HepG2 (cell line): ENCODE results near the gene KIAA0319L. TPM values are rescaled to one million over a fixed set of nuclear protein-coding genes. Genes with fewer than 3 reads are reported as not detected.

Source experiments
- ATAC-seq: fragments of 200-7000 bp; cut with Tn5 transposase; 3 replicates; pipeline ENCODE4 v1.9.1; 2020; ENCODE audit warnings: mild to moderate bottlenecking, moderate library complexity
- BruUV-seq: library from RNA; stranded (reverse); fragments of 400-500 nt; replicated peaks from 2 replicates; lab custom pipeline; 2021; lab: Mats Ljungman, UMichigan
- CTCF ChIA-PET: fragments of 300-600 bp; formaldehyde crosslinking; extraction: SDS; loops from one replicate; lab custom pipeline; 2021; ENCODE audit warnings: low total read pairs, inconsistent platforms, low intra/inter-chr PET ratio; lab: Yijun Ruan, JAX
- POLR2A ChIA-PET: fragments of 350-600 bp; sonication (Branson Sonifier 250); formaldehyde crosslinking; loops from one replicate; lab custom pipeline; 2020; ENCODE audit warnings: antibody characterized with exemption, inconsistent platforms; lab: Yijun Ruan, JAX
- DNase-seq: peaks from one replicate; pipeline ENCODE4 v3.0.0-alpha.2; 2015; ENCODE audit warnings: low spot score
- FAIRE-seq: peaks from 3 replicates; lab custom pipeline; 2011; peaks lifted over from hg19 to GRCh38; lab: Jason Lieb, UNC
- H2AFZ ChIP-seq: one replicate; pipeline ENCODE4 v1.6.1; 2011; ENCODE audit warnings: low read length, inconsistent platforms
- H3K27ac ChIP-seq: fragments of 300-600 bp; 3 replicates; pipeline ENCODE4 v1.8.0; 2011; ENCODE audit warnings: mixed run types, mild to moderate bottlenecking, mixed read lengths, low read length, inconsistent platforms; ENCODE audit not compliant: insufficient read depth; ENCODE audit errors: extremely low read length
- H3K27me3 ChIP-seq, 2 experiments: fragments of 200-600 bp in 1 of 2; 2 replicates in 1 of 2; 3 replicates in 1 of 2; pipeline versions ENCODE4 v1.6.0 to v1.8.0; 2011; ENCODE audit warnings: low read length in 2 of 2, mild to moderate bottlenecking in 2 of 2, moderate library complexity in 2 of 2, inconsistent platforms in 1 of 2; ENCODE audit not compliant: insufficient read depth in 2 of 2, control insufficient read depth in 1 of 2
- H3K36me3 ChIP-seq, 2 experiments: fragments of 200-600 bp in 1 of 2; replicated peaks in 1 of 2; 2 replicates in 1 of 2; 3 replicates in 1 of 2; pipeline versions ENCODE4 v1.5.1 to v1.8.0; 2011; ENCODE audit warnings: low read length in 2 of 2, inconsistent platforms in 1 of 2; ENCODE audit not compliant: insufficient read depth in 2 of 2, control insufficient read depth in 1 of 2
- H3K4me1 ChIP-seq: 2 replicates; pipeline ENCODE4 v1.5.1; 2012; ENCODE audit warnings: low read length, inconsistent platforms; ENCODE audit not compliant: insufficient read depth
- H3K4me2 ChIP-seq: 2 replicates; pipeline ENCODE4 v1.6.0; 2011; ENCODE audit warnings: low read depth, low read length, inconsistent platforms
- H3K4me3 ChIP-seq, 3 experiments: fragments of 200-600 bp in 1 of 3; sonication (generic), shearing (Covaris generic) in 1 of 3; replicated peaks in 1 of 3; 2 replicates each; pipeline ENCODE4 v1.5.1; 2011 to 2016; ENCODE audit warnings: low read length in 3 of 3, inconsistent platforms in 2 of 3, low read depth in 2 of 3, mild to moderate bottlenecking in 2 of 3, control low read depth in 1 of 3, mixed read lengths in 1 of 3; ENCODE audit not compliant: insufficient read depth in 1 of 3
- H3K79me2 ChIP-seq: one replicate; pipeline ENCODE4 v1.6.1; 2011; ENCODE audit warnings: low read length, inconsistent platforms; ENCODE audit not compliant: insufficient read depth
- H3K9ac ChIP-seq: 2 replicates; pipeline ENCODE4 v1.6.0; 2011; ENCODE audit warnings: mild to moderate bottlenecking, low read depth, low read length, inconsistent platforms; ENCODE audit not compliant: insufficient read depth
- H3K9me3 ChIP-seq: 2 replicates; pipeline ENCODE4 v1.5.1; 2012; ENCODE audit warnings: mild to moderate bottlenecking, low read length
- H4K20me1 ChIP-seq: 2 replicates; pipeline ENCODE4 v1.6.0; 2011; ENCODE audit warnings: inconsistent platforms, mild to moderate bottlenecking, low read length, moderate library complexity; ENCODE audit not compliant: insufficient read depth
- AGO1 ChIP-seq: fragments of 200-400 bp; formaldehyde crosslinking; IDR thresholded peaks from 2 replicates; pipeline ENCODE4 v1.6.1; 2017; ENCODE audit warnings: mild to moderate bottlenecking, low read depth, low read length, moderate library complexity; ENCODE audit not compliant: poor library complexity, severe bottlenecking
- JARID2 ChIP-seq: sonication (generic); formaldehyde crosslinking; IDR thresholded peaks from 2 replicates; pipeline ENCODE4 v1.8.1; 2023; ENCODE audit warnings: missing genetic modification reagents, inconsistent platforms; ENCODE audit not compliant: insufficient replicate concordance
- PRPF4 ChIP-seq: fragments of 200-400 bp; formaldehyde crosslinking; IDR thresholded peaks from 2 replicates; pipeline ENCODE4 v1.6.1; 2016; ENCODE audit warnings: low read length, low read depth; ENCODE audit not compliant: poor library complexity, severe bottlenecking
- RFX3 ChIP-seq: IDR thresholded peaks from 2 replicates; pipeline ENCODE4 v1.6.1; 2016; ENCODE audit warnings: missing biosample characterization, missing genetic modification reagents
- RXRB ChIP-seq: IDR thresholded peaks from 2 replicates; pipeline ENCODE4 v1.6.1; 2016; ENCODE audit warnings: borderline replicate concordance, missing genetic modification reagents, missing compliant biosample characterization
- SMYD3 ChIP-seq: sonication (generic); formaldehyde crosslinking; IDR thresholded peaks from 2 replicates; pipeline ENCODE4 v1.8.1; 2023; ENCODE audit warnings: mild to moderate bottlenecking, missing genetic modification reagents
- TCF12 ChIP-seq, 2 experiments: fragments of 450-650 bp in 1 of 2; sonication (generic) in 1 of 2; formaldehyde crosslinking in 1 of 2; IDR thresholded peaks; 2 replicates each; pipeline versions ENCODE4 v1.6.1 to v1.8.0; 2017 to 2022; ENCODE audit warnings: antibody characterized with exemption in 1 of 2, mild to moderate bottlenecking in 1 of 2, missing genetic modification reagents in 1 of 2, moderate library complexity in 1 of 2
- ZNF468 ChIP-seq: sonication (generic); formaldehyde crosslinking; IDR thresholded peaks from 2 replicates; pipeline ENCODE4 v1.8.0; 2022; ENCODE audit warnings: mild to moderate bottlenecking, moderate library complexity, missing genetic modification reagents
- ZNF577 ChIP-seq: sonication (generic); formaldehyde crosslinking; IDR thresholded peaks from 2 replicates; pipeline ENCODE4 v1.4.0; 2020; ENCODE audit warnings: mild to moderate bottlenecking, low read depth, missing genetic modification reagents, borderline replicate concordance
- WGBS: methylation state at CpG from one replicate; pipeline ENCODE4 v1.1.6; 2017; ENCODE audit warnings: low lambda C conversion rate; 5-methylcytosine and 5-hydroxymethylcytosine counted together
- in situ Hi-C: cut with HindIII; loops from 2 replicates; pipeline ENCODE4 v1.10.0; 2017; ENCODE audit warnings: low pct_unique_long_range_greater_than_20kb; ENCODE audit not compliant: extremely low pct_ligation_motif_present
- intact Hi-C: fragments of 100-400 bp; cut with micrococcal nuclease; formaldehyde crosslinking; loops from one replicate; pipeline ENCODE4 v1.10.0; 2022; ENCODE audit not compliant: unreplicated experiment
- polyA plus RNA-seq, 8 experiments: library from polyadenylated mRNA; depleted of rRNA in 3 of 8; stranded (reverse) in 7 of 8; unstranded in 1 of 8; fragments of >200 nt; fragmentation: Illumina TruSeq in 4 of 8; extraction: Trizol in 4 of 8; gene quantifications; 2 replicates each; pipeline versions ENCODE4 v1.2.1 to v1.2.3, GENCODE V29; 2011 to 2016; ENCODE audit warnings: low read depth in 4 of 8, missing spikeins in 1 of 8, mixed read lengths in 1 of 8; ENCODE audit not compliant: insufficient read depth in 1 of 8
- total RNA-seq, 5 experiments: library from RNA; depleted of rRNA; stranded (reverse); fragments of >200 nt; fragmentation: Illumina TruSeq; extraction: Trizol; gene quantifications; 2 replicates each; pipeline ENCODE4 v1.2.3, GENCODE V29; 2016; ENCODE audit warnings: low read depth in 1 of 5
- TF ChIP-seq, protein P1 (sequence below): sonication (generic); formaldehyde crosslinking; IDR thresholded peaks from 2 replicates; pipeline ENCODE4 v1.8.0; 2022; ENCODE audit warnings: missing genetic modification reagents, low read depth, mild to moderate bottlenecking, borderline replicate concordance
- TF ChIP-seq, protein P2 (sequence below): sonication (generic); formaldehyde crosslinking; IDR thresholded peaks from 2 replicates; pipeline ENCODE4 v1.4.0; 2020; ENCODE audit warnings: missing genetic modification reagents
- TF ChIP-seq, protein P3 (sequence below): sonication (generic); formaldehyde crosslinking; IDR thresholded peaks from 2 replicates; pipeline ENCODE4 v1.8.0; 2022; ENCODE audit warnings: mild to moderate bottlenecking, missing genetic modification reagents, borderline replicate concordance
- TF ChIP-seq, protein P4 (sequence below): sonication (generic); formaldehyde crosslinking; IDR thresholded peaks from 2 replicates; pipeline ENCODE4 v1.4.0; 2020; ENCODE audit warnings: mild to moderate bottlenecking, low read depth, missing genetic modification reagents
- TF ChIP-seq, protein P5 (sequence below): sonication (generic); formaldehyde crosslinking; IDR thresholded peaks from 2 replicates; pipeline ENCODE4 v1.8.1; 2023; ENCODE audit warnings: mild to moderate bottlenecking, missing genetic modification reagents
- TF ChIP-seq, protein P6 (sequence below): sonication (generic); formaldehyde crosslinking; IDR thresholded peaks from 2 replicates; pipeline ENCODE4 v1.5.0; 2020; ENCODE audit warnings: mild to moderate bottlenecking, missing genetic modification reagents, borderline replicate concordance

KIAA0319L gene
- total and polyA plus RNA-seq, 2 of the 13 experiments (the other 11 are each of a cell fraction or from before 2014, with no cell fraction given) = 33.4 to 82.6 TPM

DNA sequence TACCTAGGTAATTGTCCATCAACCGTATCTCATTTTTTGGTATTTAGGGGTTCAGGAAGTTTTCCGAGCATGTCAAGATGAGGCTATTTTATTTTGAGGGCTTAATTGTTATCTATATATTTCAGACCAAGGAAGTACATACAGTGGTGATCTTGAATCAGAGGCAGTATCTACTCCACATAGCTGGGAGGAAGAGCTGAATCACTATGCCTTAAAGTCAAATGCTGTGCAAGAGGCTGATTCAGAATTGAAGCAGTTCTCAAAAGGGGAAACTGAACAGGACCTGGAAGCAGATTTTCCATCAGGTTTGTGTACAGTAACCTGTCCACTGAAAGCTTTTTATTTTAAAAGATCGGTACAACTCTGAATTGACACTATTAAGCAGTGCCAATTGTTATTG is 158.5 kb downstream of the KIAA0319L start:
- in situ Hi-C loops = no loop called here
- H3K4me1 ChIP-seq = no peaks in the 10 kb centered on the region
- H3K4me3 ChIP-seq = no peak overlapping the region
- ATAC-seq (no peak), DNase-seq (no peak), FAIRE-seq (no peak)
- intact Hi-C loops = no loop called here
- H3K9ac ChIP-seq = no peak overlapping the region
- H3K79me2 ChIP-seq = no peaks in the 10 kb centered on the region
- no peak overlapping the region for H3K27ac ChIP-seq
- H3K27me3 ChIP-seq = no peaks in the 10 kb centered on the region
- H3K36me3 ChIP-seq = peaks cover 12 to 68% of the 10 kb centered on the region in 2 experiments
- H3K9me3 ChIP-seq = no peaks in the 10 kb centered on the region
- CTCF ChIA-PET = no interaction called here
- WGBS = 98% methylated on average over 3 of the region's 3 CpGs
- no peak for TF ChIP-seq ZNF468 (CRISPR knock-in tag)
- TF ChIP-seq, protein P1, sequence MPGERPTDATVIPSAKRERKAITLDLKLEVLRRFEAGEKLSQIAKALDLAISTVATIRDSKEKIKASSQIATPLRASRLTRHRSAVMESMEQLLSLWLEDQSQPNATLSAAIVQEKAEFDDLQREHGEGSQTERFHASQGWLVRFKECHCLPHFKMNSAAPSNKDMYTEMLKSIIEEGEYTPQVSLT (CRISPR knock-in tag) = no peak
- TF ChIP-seq ZNF577 (CRISPR knock-in tag) = no peak
- no peak for TF ChIP-seq RFX3
- TF ChIP-seq, protein P2, sequence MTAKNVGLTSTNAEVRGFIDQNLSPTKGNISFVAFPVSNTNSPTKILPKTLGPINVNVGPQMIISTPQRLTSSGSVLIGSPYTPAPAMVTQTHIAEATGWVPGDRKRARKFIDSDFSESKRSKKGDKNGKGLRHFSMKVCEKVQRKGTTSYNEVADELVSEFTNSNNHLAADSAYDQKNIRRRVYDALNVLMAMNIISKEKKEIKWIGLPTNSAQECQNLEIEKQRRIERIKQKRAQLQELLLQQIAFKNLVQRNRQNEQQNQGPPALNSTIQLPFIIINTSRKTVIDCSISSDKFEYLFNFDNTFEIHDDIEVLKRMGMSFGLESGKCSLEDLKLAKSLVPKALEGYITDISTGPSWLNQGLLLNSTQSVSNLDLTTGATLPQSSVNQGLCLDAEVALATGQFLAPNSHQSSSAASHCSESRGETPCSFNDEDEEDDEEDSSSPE = no peak
- TF ChIP-seq JARID2 (CRISPR knock-in tag) = no peak
- no peak for TF ChIP-seq PRPF4
- TF ChIP-seq, protein P3, sequence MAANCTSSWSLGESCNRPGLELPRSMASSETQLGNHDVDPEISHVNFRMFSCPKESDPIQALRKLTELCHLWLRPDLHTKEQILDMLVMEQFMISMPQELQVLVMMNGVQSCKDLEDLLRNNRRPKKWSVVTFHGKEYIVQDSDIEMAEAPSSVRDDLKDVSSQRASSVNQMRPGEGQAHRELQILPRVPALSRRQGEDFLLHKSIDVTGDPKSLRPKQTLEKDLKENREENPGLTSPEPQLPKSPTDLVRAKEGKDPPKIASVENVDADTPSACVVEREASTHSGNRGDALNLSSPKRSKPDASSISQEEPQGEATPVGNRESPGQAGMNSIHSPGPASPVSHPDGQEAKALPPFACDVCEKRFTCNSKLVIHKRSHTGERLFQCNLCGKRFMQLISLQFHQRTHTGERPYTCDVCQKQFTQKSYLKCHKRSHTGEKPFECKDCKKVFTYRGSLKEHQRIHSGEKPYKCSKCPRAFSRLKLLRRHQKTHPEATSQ (CRISPR knock-in tag) = no peak
- TF ChIP-seq, protein P4, sequence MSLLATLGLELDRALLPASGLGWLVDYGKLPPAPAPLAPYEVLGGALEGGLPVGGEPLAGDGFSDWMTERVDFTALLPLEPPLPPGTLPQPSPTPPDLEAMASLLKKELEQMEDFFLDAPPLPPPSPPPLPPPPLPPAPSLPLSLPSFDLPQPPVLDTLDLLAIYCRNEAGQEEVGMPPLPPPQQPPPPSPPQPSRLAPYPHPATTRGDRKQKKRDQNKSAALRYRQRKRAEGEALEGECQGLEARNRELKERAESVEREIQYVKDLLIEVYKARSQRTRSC (CRISPR knock-in tag) = no peak
- TF ChIP-seq TCF12 (IDR thresholded peaks at IDR 0.05) = no peak
- TF ChIP-seq TCF12 (CRISPR knock-in tag; IDR thresholded peaks at IDR 0.05) = no peak
- no peak for TF ChIP-seq AGO1
- no peak for TF ChIP-seq SMYD3
- TF ChIP-seq, protein P5, sequence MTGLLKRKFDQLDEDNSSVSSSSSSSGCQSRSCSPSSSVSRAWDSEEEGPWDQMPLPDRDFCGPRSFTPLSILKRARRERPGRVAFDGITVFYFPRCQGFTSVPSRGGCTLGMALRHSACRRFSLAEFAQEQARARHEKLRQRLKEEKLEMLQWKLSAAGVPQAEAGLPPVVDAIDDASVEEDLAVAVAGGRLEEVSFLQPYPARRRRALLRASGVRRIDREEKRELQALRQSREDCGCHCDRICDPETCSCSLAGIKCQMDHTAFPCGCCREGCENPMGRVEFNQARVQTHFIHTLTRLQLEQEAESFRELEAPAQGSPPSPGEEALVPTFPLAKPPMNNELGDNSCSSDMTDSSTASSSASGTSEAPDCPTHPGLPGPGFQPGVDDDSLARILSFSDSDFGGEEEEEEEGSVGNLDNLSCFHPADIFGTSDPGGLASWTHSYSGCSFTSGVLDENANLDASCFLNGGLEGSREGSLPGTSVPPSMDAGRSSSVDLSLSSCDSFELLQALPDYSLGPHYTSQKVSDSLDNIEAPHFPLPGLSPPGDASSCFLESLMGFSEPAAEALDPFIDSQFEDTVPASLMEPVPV = no peak
- TF ChIP-seq, protein P6, sequence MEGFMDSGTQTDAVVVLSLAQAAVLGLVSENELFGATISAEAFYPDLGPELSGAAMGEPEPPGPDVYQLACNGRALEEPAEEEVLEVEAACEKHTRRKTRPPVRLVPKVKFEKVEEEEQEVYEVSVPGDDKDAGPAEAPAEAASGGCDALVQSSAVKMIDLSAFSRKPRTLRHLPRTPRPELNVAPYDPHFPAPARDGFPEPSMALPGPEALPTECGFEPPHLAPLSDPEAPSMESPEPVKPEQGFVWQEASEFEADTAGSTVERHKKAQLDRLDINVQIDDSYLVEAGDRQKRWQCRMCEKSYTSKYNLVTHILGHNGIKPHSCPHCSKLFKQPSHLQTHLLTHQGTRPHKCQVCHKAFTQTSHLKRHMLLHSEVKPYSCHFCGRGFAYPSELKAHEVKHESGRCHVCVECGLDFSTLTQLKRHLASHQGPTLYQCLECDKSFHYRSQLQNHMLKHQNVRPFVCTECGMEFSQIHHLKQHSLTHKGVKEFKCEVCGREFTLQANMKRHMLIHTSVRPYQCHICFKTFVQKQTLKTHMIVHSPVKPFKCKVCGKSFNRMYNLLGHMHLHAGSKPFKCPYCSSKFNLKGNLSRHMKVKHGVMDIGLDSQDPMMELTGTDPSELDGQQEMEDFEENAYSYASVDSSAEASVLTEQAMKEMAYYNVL (CRISPR knock-in tag) = no peak
- TF ChIP-seq RXRB (CRISPR knock-in tag) = no peak
- BruUV-seq = no TSS peak
- H2AFZ ChIP-seq = no peak overlapping the region
- H3K4me2 ChIP-seq = no peak overlapping the region
- H4K20me1 ChIP-seq = no peaks in the 10 kb centered on the region
- POLR2A ChIA-PET = no interaction called here
